Panc1 (cell line): ENCODE data around the gene S100A4. TPM values are rescaled to one million over a fixed set of nuclear protein-coding genes. Genes with fewer than 3 reads are reported as not detected.
A peak's percentile ranks its signal among the peaks of the same experiment; 100 is the strongest.

ENCODE experiments used
- ATAC-seq: fragments of 200-7000 bp; cut with Tn5 transposase; 2 replicates; pipeline ENCODE4 v1.9.1; 2020; ENCODE audit warnings: mild to moderate bottlenecking, moderate library complexity
- BruUV-seq: library from RNA; stranded (reverse); fragments of 400-500 nt; replicated peaks from 2 replicates; lab custom pipeline; 2021; lab: Mats Ljungman, UMichigan
- CTCF ChIA-PET: fragments of 300-600 bp; sonication (Branson Sonifier 250); formaldehyde crosslinking; loops from one replicate; lab custom pipeline; 2022; ENCODE audit warnings: antibody characterized with exemption; lab: Charles Lee
- POLR2A ChIA-PET: fragments of 300-600 bp; sonication (Branson Sonifier 250); formaldehyde crosslinking; loops from one replicate; lab custom pipeline; 2022; ENCODE audit warnings: antibody characterized with exemption; lab: Charles Lee
- DNase-seq: peaks from one replicate; pipeline ENCODE4 v3.0.0-alpha.2; 2010; ENCODE audit warnings: low read depth, low spot score
- H3K27ac ChIP-seq: 2 replicates; pipeline ENCODE4 v1.5.1; 2011; ENCODE audit warnings: mild to moderate bottlenecking, low read length, inconsistent platforms
- H3K27me3 ChIP-seq: fragments of 200-500 bp; sonication (Bioruptor generic); 2 replicates; pipeline ENCODE4 v1.6.0; 2014; ENCODE audit warnings: low read length, inconsistent platforms; ENCODE audit not compliant: control insufficient read depth, insufficient read depth
- H3K36me3 ChIP-seq: fragments of 200-500 bp; sonication (Bioruptor generic); 2 replicates; pipeline ENCODE4 v1.5.1; 2014; ENCODE audit warnings: inconsistent platforms, mild to moderate bottlenecking, low read length, moderate library complexity; ENCODE audit not compliant: control insufficient read depth, insufficient read depth
- H3K4me1 ChIP-seq: 2 replicates; pipeline ENCODE4 v1.5.1; 2011; ENCODE audit warnings: inconsistent platforms, mild to moderate bottlenecking, low read length, moderate library complexity; ENCODE audit not compliant: control insufficient read depth, insufficient read depth
- H3K4me3 ChIP-seq, 2 experiments: 2 replicates each; pipeline ENCODE4 v1.5.1; 2011 to 2012; ENCODE audit warnings: low read depth in 2 of 2, low read length in 2 of 2, mild to moderate bottlenecking in 2 of 2, inconsistent platforms in 1 of 2, moderate library complexity in 1 of 2
- H3K9me3 ChIP-seq: fragments of 200-500 bp; sonication (Bioruptor generic); 2 replicates; pipeline ENCODE4 v1.5.1; 2014; ENCODE audit warnings: low read depth, mild to moderate bottlenecking, inconsistent platforms, low read length, moderate library complexity; ENCODE audit not compliant: control insufficient read depth, insufficient read depth
- CTCF ChIP-seq: fragments of 450-650 bp; IDR thresholded peaks from 2 replicates; pipeline ENCODE4 v1.5.1; 2017; ENCODE audit warnings: mild to moderate bottlenecking
- POLR2AphosphoS5 ChIP-seq: IDR thresholded peaks from 2 replicates; pipeline ENCODE4 v1.6.1; 2012; ENCODE audit warnings: mild to moderate bottlenecking, low read depth, low read length, moderate library complexity
- REST ChIP-seq, 2 experiments: IDR thresholded peaks; 2 replicates each; pipeline ENCODE4 v1.6.1; 2011 to 2012; ENCODE audit warnings: low read depth in 2 of 2, control low read depth in 1 of 2, low read length in 1 of 2, mild to moderate bottlenecking in 1 of 2, moderate library complexity in 1 of 2; ENCODE audit not compliant: insufficient read depth in 1 of 2
- SIN3A ChIP-seq: IDR thresholded peaks from 2 replicates; pipeline ENCODE4 v1.6.1; 2012; ENCODE audit warnings: low read depth, mild to moderate bottlenecking, low read length, moderate library complexity, borderline replicate concordance; ENCODE audit not compliant: insufficient read depth
- TCF7L2 ChIP-seq: IDR thresholded peaks from 2 replicates; pipeline ENCODE4 v1.6.1; 2011; ENCODE audit warnings: mild to moderate bottlenecking, low read depth, low read length, inconsistent platforms
- in situ Hi-C: cut with HindIII; loops from 2 replicates; pipeline ENCODE4 v1.10.0; 2016; ENCODE audit warnings: low sequenced_read_pairs, low pct_unique_long_range_greater_than_20kb
- intact Hi-C: fragments of 100-400 bp; cut with micrococcal nuclease; formaldehyde crosslinking; loops from one replicate; pipeline ENCODE4 v1.10.0; 2022; ENCODE audit not compliant: unreplicated experiment
- total RNA-seq: library from RNA; stranded (reverse); gene quantifications from one replicate; pipeline ENCODE4 v1.2.1, GENCODE V29; 2021; ENCODE audit not compliant: unreplicated experiment

Gene S100A4
- total RNA-seq, 1 experiment from 2014 or later, result 773 TPM

GRCh38 chr1:153541641-153542590 is 3.7 kb downstream of the S100A4 start:
- BruUV-seq, result no TSS peak
- ChIA-PET POLR2A (interaction anchor here (0.6 kb wide), 1 partner anchor 23 kb away, joined by 6 read pairs; the partner anchor contains the start of gene S100A2), CTCF (no interaction called here)
- Histone ChIP-seq H3K27me3 (no peaks in the 10 kb centered on the region), H3K4me1 (peaks cover 94% of the 10 kb centered on the region), H3K27ac (peak overlapping the region; percentile 98), H3K4me3 (no peak overlapping the region), H3K36me3 (no peaks in the 10 kb centered on the region), H3K9me3 (no peaks in the 10 kb centered on the region)
- DNase-seq, result no peak
- no peak for TF ChIP-seq TCF7L2
- TF ChIP-seq POLR2AphosphoS5, result no peak
- no peak for TF ChIP-seq SIN3A
- TF ChIP-seq REST (IDR thresholded peaks at IDR 0.05; ENCODE audit: insufficient read depth in 1 of 2, low read depth in 2 of 2, low read length in 1 of 2), result no peak
- TF ChIP-seq CTCF, result no peak
- no peak for ATAC-seq
- in situ Hi-C loops, result no loop called here
- intact Hi-C loops, result no loop called here

- H3K4me1 ChIP-seq, result peaks cover 90% of the 10 kb centered on the region
- peak within 1 kb of the TSS; percentile 98 for H3K27ac ChIP-seq
- no peaks in the 10 kb centered on the region for H3K9me3 ChIP-seq
- no peaks in the 10 kb centered on the region for H3K36me3 ChIP-seq
- BruUV-seq, result no TSS peak
- no peak for ATAC-seq
- in situ Hi-C loops (no loop called here), intact Hi-C loops (no loop called here)
- POLR2A ChIA-PET, result interaction anchor here (0.8 kb wide), 1 partner anchor 27 kb away, joined by 3 read pairs; no protein-coding TSS in a partner anchor
- DNase-seq, result no peak
- H3K27me3 ChIP-seq, result no peaks in the 10 kb centered on the region
- TF ChIP-seq CTCF, result no peak
- no peak for TF ChIP-seq POLR2AphosphoS5
- TF ChIP-seq SIN3A, result no peak
- no peak for TF ChIP-seq REST (IDR thresholded peaks at IDR 0.05; ENCODE audit: insufficient read depth in 1 of 2, low read depth in 2 of 2, low read length in 1 of 2)
- no peak for TF ChIP-seq TCF7L2
- CTCF ChIA-PET, result interaction anchor here (1.3 kb wide), 1 partner anchor 30 kb away, joined by 3 read pairs; no protein-coding TSS in a partner anchor
- no peak within 1 kb of the TSS for H3K4me3 ChIP-seq
Measured at GRCh38 chr1:153540394-153541361, 4.9 kb downstream of the S100A4 start, which contains the start of gene S100A5. Gene S100A5, minus strand, starts transcription at chr1:153540934. Its CDS starts 743 bp downstream, at chr1:153540191.
